IPS-20b (cell line): ENCODE data around the gene ANXA4.

Experiments
- H3K27ac ChIP-seq: one replicate; pipeline ENCODE4 v1.5.1; 2013; ENCODE audit warnings: low read length
- H3K27me3 ChIP-seq: 2 replicates; pipeline ENCODE4 v1.6.1; 2013; ENCODE audit warnings: mild to moderate bottlenecking, low read length, inconsistent platforms; ENCODE audit not compliant: insufficient read depth
- H3K36me3 ChIP-seq: 2 replicates; pipeline ENCODE4 v1.6.1; 2013; ENCODE audit warnings: low read depth, mild to moderate bottlenecking, inconsistent platforms, low read length, moderate library complexity; ENCODE audit not compliant: insufficient read depth
- H3K4me1 ChIP-seq: 2 replicates; pipeline ENCODE4 v1.6.1; 2013; ENCODE audit warnings: mild to moderate bottlenecking, control low read depth, inconsistent platforms, low read length, moderate library complexity; ENCODE audit not compliant: insufficient read depth
- H3K4me3 ChIP-seq: 2 replicates; pipeline ENCODE4 v1.5.1; 2013; ENCODE audit warnings: mild to moderate bottlenecking, low read length, inconsistent platforms
- H3K9ac ChIP-seq: 2 replicates; pipeline ENCODE4 v1.6.1; 2013; ENCODE audit warnings: low read depth, mild to moderate bottlenecking, inconsistent platforms, low read length, moderate library complexity
- H3K9me3 ChIP-seq: 2 replicates; pipeline ENCODE4 v1.6.1; 2013; ENCODE audit warnings: mild to moderate bottlenecking, low read depth, low read length, inconsistent platforms; ENCODE audit not compliant: insufficient read depth

Gene ANXA4

GRCh38 chr2:69741575-69742321 lies at the start of gene ANXA4:
Gene ANXA4 (plus strand): TSS chr2:69742134. CDS start chr2:69781566, 39,432 bp downstream.
- Histone ChIP-seq H3K36me3 (no peaks in the 10 kb centered on the region), H3K4me3 (peak within 1 kb of the TSS; percentile 82), H3K9ac (peak within 1 kb of the TSS; percentile 75), H3K27me3 (peaks cover 36% of the 10 kb centered on the region), H3K9me3 (no peaks in the 10 kb centered on the region), H3K4me1 (no peaks in the 10 kb centered on the region; the same call in 1 of the 2 replicates), H3K27ac (no peak within 1 kb of the TSS)

- Histone ChIP-seq H3K27ac (no peak overlapping the region), H3K4me1 (no peaks in the 10 kb centered on the region)
Observed at GRCh38 chr2:69692424-69692823, 49.5 kb upstream of the ANXA4 start.

GRCh38 chr2:69693059-69693774 lies 48.7 kb upstream of the ANXA4 start:
- no peak overlapping the region for H3K27ac ChIP-seq
- no peaks in the 10 kb centered on the region for H3K27me3 ChIP-seq
- no peaks in the 10 kb centered on the region for H3K9me3 ChIP-seq
- H3K9ac ChIP-seq = no peak overlapping the region
- H3K4me3 ChIP-seq = no peak overlapping the region
- H3K4me1 ChIP-seq = no peaks in the 10 kb centered on the region
- H3K36me3 ChIP-seq = no peaks in the 10 kb centered on the region

More at GRCh38 chr2:69692424-69692823, 49.5 kb upstream of the ANXA4 start:
- H3K27me3 ChIP-seq = no peaks in the 10 kb centered on the region
- no peaks in the 10 kb centered on the region for H3K9me3 ChIP-seq
- no peak overlapping the region for H3K4me3 ChIP-seq
- no peaks in the 10 kb centered on the region for H3K36me3 ChIP-seq
- H3K9ac ChIP-seq = no peak overlapping the region

- Histone ChIP-seq H3K9ac (no peak overlapping the region), H3K27ac (no peak overlapping the region), H3K36me3 (no peaks in the 10 kb centered on the region), H3K9me3 (no peaks in the 10 kb centered on the region), H3K4me1 (no peaks in the 10 kb centered on the region), H3K27me3 (no peaks in the 10 kb centered on the region), H3K4me3 (no peak overlapping the region)
Observed at GRCh38 chr2:69693775-69694450, 48.0 kb upstream of the ANXA4 start.

- H3K27ac ChIP-seq = no peak overlapping the region
- no peaks in the 10 kb centered on the region for H3K36me3 ChIP-seq
- no peaks in the 10 kb centered on the region for H3K4me1 ChIP-seq
- no peak overlapping the region for H3K4me3 ChIP-seq
- H3K27me3 ChIP-seq = no peaks in the 10 kb centered on the region
- no peaks in the 10 kb centered on the region for H3K9me3 ChIP-seq
- no peak overlapping the region for H3K9ac ChIP-seq
Observed at GRCh38 chr2:69694894-69695849, 46.8 kb upstream of the ANXA4 start.

- Histone ChIP-seq H3K9me3 (no peaks in the 10 kb centered on the region), H3K9ac (no peak overlapping the region), H3K4me1 (no peaks in the 10 kb centered on the region), H3K27ac (no peak overlapping the region), H3K27me3 (no peaks in the 10 kb centered on the region), H3K4me3 (no peak overlapping the region), H3K36me3 (no peaks in the 10 kb centered on the region)
Observed at GRCh38 chr2:69695850-69696216, 46.1 kb upstream of the ANXA4 start.

- Histone ChIP-seq H3K36me3 (no peaks in the 10 kb centered on the region), H3K27ac (no peak overlapping the region), H3K4me1 (no peaks in the 10 kb centered on the region), H3K9me3 (no peaks in the 10 kb centered on the region), H3K9ac (no peak overlapping the region), H3K4me3 (no peak overlapping the region), H3K27me3 (no peaks in the 10 kb centered on the region)
Observed at GRCh38 chr2:69700381-69700780, 41.6 kb upstream of the ANXA4 start.

- H3K4me1 ChIP-seq = no peaks in the 10 kb centered on the region
- H3K36me3 ChIP-seq = no peaks in the 10 kb centered on the region
- H3K27me3 ChIP-seq = no peaks in the 10 kb centered on the region
- no peak overlapping the region for H3K27ac ChIP-seq
- H3K4me3 ChIP-seq = no peak overlapping the region
- no peaks in the 10 kb centered on the region for H3K9me3 ChIP-seq
- no peak overlapping the region for H3K9ac ChIP-seq
Observed at GRCh38 chr2:69701100-69701945, 40.6 kb upstream of the ANXA4 start.

- H3K9me3 ChIP-seq = no peaks in the 10 kb centered on the region
- no peak overlapping the region for H3K4me3 ChIP-seq
- H3K27me3 ChIP-seq = no peaks in the 10 kb centered on the region
- H3K9ac ChIP-seq = no peak overlapping the region
- H3K27ac ChIP-seq = no peak overlapping the region
- no peaks in the 10 kb centered on the region for H3K4me1 ChIP-seq
- no peaks in the 10 kb centered on the region for H3K36me3 ChIP-seq
Observed at GRCh38 chr2:69703189-69703588, 38.7 kb upstream of the ANXA4 start.

GRCh38 chr2:69704446-69704845 lies 37.5 kb upstream of the ANXA4 start:
- Histone ChIP-seq H3K27ac (no peak overlapping the region), H3K9me3 (no peaks in the 10 kb centered on the region), H3K4me1 (no peaks in the 10 kb centered on the region), H3K9ac (no peak overlapping the region), H3K4me3 (no peak overlapping the region), H3K36me3 (no peaks in the 10 kb centered on the region), H3K27me3 (no peaks in the 10 kb centered on the region)
